D721Med (cell line): Measurements from ENCODE around the gene MRM2.

ENCODE experiments used
- DNase-seq: peaks from one replicate; pipeline ENCODE4 v3.0.0; 2011; ENCODE audit warnings: low spot score; ENCODE audit not compliant: insufficient read length
- FAIRE-seq: peaks from 2 replicates; lab custom pipeline; 2011; peaks lifted over from hg19 to GRCh38; lab: Jason Lieb, UNC
- TF ChIP-seq, protein P1 (sequence below): IDR thresholded peaks from 2 replicates; pipeline ENCODE4 v1.5.1; 2012; ENCODE audit warnings: mild to moderate bottlenecking, control low read depth; ENCODE audit not compliant: insufficient read depth; ENCODE audit errors: missing control alignments

The MRM2 gene

DNA sequence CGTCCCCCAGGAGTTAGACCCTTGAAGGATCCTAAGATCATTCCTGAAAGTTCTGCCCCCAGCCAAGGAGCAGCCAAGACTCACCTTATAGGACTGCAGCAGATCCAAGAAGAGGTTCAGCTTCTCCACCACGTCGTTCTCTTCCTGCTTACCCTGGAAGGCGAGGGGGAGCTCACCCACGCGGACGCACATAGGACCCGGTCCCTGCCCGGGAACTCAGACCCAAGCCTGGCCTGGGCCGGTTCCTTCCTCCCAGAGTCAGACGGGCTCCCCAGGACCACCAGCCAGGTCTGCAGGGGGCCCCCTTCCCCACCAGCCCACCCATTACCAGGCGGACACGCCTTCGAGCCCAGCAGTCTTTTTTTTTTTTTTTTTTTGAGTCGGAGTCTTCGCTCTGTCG, 15.6 kb upstream of the MRM2 start:
- FAIRE-seq (no peak), DNase-seq (no peak)
- TF ChIP-seq, protein P1, sequence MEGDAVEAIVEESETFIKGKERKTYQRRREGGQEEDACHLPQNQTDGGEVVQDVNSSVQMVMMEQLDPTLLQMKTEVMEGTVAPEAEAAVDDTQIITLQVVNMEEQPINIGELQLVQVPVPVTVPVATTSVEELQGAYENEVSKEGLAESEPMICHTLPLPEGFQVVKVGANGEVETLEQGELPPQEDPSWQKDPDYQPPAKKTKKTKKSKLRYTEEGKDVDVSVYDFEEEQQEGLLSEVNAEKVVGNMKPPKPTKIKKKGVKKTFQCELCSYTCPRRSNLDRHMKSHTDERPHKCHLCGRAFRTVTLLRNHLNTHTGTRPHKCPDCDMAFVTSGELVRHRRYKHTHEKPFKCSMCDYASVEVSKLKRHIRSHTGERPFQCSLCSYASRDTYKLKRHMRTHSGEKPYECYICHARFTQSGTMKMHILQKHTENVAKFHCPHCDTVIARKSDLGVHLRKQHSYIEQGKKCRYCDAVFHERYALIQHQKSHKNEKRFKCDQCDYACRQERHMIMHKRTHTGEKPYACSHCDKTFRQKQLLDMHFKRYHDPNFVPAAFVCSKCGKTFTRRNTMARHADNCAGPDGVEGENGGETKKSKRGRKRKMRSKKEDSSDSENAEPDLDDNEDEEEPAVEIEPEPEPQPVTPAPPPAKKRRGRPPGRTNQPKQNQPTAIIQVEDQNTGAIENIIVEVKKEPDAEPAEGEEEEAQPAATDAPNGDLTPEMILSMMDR = no peak

- TF ChIP-seq, protein P1 = no peak
- DNase-seq (no peak), FAIRE-seq (no peak)
Measured at GRCh38 chr7:2257046-2257551, 15.1 kb upstream of the MRM2 start.

DNA sequence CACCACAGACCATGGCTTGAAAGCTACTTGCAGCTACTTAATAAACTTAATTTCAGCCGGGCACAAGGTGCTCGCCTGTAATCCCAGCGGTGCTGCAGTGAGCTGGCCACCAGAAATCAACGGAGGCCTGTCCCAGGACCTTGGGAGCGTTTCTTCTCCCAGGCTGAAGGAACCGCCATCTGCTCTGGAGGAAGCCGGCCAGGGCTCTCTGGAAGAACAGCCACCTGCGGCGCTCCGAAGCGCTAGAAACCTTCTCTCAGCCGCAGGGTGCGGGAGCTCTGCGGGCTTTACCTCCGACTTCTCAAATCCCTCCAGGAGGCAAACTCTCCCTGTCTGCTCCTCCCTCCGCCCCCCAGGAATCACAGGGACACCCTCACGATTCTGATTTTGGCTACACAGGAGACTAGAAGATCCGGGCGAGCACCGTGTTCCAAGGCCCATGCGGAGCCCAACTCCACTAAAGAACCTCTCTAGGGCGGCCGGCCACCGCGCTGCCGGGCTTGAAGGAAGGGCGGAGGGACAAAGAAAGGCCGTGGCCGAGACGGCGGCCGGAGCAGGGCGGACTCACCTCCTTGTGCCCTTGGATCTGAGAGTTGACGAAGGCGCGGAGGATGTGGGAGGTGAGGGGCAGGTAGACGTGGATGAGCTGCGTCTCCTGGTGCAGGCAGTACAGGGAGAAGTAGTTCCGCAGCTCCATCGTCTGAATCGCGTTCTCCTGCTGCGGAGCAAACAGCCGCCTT, 14.5 kb upstream of the MRM2 start:
- FAIRE-seq (no peak), DNase-seq (no peak)
- TF ChIP-seq, protein P1 = no peak

DNA sequence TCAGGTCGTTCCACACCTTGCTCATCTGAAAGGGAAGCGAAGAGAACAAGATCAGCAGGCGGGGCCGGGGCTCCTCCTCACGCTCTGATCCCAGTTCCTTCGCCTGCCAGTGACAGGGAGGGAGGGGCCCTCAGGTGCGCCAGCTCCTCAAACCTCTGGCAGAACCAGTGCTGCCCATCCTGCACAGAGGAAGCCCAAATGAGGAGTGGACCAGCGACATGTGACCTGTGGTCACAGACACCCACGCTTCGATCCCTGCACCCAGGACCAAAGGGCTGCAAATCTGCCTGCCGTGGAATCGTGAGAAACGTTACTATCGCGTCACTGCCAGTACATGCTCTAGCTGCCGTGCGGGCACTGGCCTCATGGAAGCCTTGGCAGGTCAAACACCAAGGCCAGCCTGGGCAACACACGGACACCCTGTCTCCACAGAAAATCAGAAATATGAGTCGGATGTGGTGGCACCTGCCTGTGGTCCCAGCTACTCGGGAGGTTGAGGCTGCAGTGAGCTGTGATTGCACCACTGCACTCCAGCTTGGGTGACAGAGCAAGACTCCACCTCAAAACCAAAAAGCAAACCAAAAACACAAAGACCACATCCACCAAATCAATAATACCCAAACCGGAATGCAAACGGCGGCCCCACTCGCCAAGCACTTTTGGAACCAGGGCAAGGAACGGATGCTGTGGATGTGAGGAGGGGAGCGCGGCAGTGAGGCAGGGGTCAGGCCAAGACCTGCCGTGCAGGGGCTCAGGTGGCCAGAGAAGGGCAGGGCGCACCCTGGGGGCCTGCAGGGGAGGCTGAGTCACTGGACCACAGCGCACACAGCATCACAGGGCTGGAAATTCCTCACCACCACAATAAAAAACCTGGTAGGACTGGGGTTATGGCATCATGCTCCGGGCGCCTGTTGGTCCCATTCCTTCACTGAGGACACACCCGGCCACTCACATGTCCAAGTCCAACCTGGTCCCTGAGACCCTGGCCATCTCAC, 13.4 kb upstream of the MRM2 start:
- TF ChIP-seq, protein P1 = no peak
- FAIRE-seq (no peak), DNase-seq (no peak)

DNA sequence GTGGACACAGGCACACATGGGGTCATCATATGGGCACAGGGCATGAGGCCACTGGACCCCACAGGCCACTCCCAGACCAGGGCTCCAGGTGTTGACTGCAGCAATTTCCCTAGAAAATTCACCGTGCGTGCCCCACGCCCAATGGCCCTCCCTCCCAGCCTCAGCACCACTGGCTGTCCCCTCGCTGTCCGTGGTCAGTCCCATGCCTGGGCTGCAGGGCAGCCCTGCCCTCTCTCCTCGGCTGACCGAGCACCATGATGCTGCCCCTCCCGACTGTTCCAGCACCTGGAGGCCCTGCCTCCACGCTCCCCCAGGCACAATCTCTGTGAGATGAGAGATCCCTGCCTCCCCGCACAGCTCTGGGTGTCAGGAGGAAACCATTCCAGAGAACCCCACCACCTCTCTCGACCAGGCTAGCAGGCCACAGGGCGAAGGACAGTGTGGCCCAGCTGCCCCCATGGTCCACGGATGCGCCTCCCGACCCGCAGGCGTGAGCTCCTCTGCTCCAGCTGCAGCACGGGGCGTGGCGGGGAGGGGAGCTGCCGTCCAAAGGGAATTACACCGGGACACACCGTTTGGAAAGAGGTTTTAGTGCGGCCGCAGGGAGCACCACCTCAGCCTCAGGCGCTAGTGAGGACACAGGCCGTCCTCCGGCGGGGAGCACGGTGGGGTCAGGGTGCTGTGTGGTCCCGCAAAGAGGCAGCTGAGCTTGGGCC, 12.6 kb upstream of the MRM2 start:
- FAIRE-seq = no peak

GRCh38 chr7:2253525-2254244, 11.7 kb upstream of the MRM2 start:
- TF ChIP-seq, protein P1 = no peak
- FAIRE-seq (no peak), DNase-seq (no peak)

More for the DNA sequence above, 12.6 kb upstream of the MRM2 start:
- no peak for DNase-seq
- TF ChIP-seq, protein P1 = no peak
